NCI-H2029 treated with DMSO at 0.1 percent for 48 hours (cell line): ENCODE data around the gene USP47.

ENCODE experiments used
- DNase-seq: peaks from one replicate; lab custom pipeline; 2025; lab: John Stamatoyannopoulos, UW

USP47 gene

GRCh38 chr11:11982461-11982860 is 140.7 kb downstream of the USP47 start:
- no peak for DNase-seq

GRCh38 chr11:11982975-11983374 is 141.2 kb downstream of the USP47 start:
- DNase-seq = no peak

GRCh38 chr11:11983427-11983826 is 141.7 kb downstream of the USP47 start:
- no peak for DNase-seq

GRCh38 chr11:11984563-11984962 is 142.8 kb downstream of the USP47 start:
- no peak for DNase-seq

GRCh38 chr11:11985016-11985715 is 143.4 kb downstream of the USP47 start:
- no peak for DNase-seq

- no peak for DNase-seq
Measured at GRCh38 chr11:11985954-11986949, 144.5 kb downstream of the USP47 start.

GRCh38 chr11:11987503-11988022 is 145.8 kb downstream of the USP47 start:
- no peak for DNase-seq

GRCh38 chr11:11988099-11988651 is 146.4 kb downstream of the USP47 start:
- DNase-seq = no peak

GRCh38 chr11:11988681-11989261 is 147.0 kb downstream of the USP47 start:
- DNase-seq = no peak

- DNase-seq = no peak
Measured at GRCh38 chr11:11989774-11990744, 148.3 kb downstream of the USP47 start.

GRCh38 chr11:11992257-11993212 is 150.8 kb downstream of the USP47 start:
- no peak for DNase-seq

- no peak for DNase-seq
Measured at GRCh38 chr11:11993839-11994238, 152.1 kb downstream of the USP47 start.

- no peak for DNase-seq
Measured at GRCh38 chr11:11995601-11996000, 153.8 kb downstream of the USP47 start.

GRCh38 chr11:11996321-11997048 is 154.7 kb downstream of the USP47 start:
- no peak for DNase-seq

GRCh38 chr11:11997049-11997322 is 155.2 kb downstream of the USP47 start:
- no peak for DNase-seq

GRCh38 chr11:11998091-11998781 is 156.5 kb downstream of the USP47 start:
- no peak for DNase-seq

GRCh38 chr11:12001186-12001585 is 159.4 kb downstream of the USP47 start:
- DNase-seq = no peak

GRCh38 chr11:12003336-12003735 is 161.6 kb downstream of the USP47 start:
- no peak for DNase-seq

- no peak for DNase-seq
Measured at GRCh38 chr11:12003815-12004214, 162.0 kb downstream of the USP47 start.
